Activated CD8-positive, alpha-beta T cell treated with anti-CD3 and anti-CD28 coated beads for 36 hours (primary cell): ENCODE results near the gene GOLPH3L. TPM values are rescaled to one million over a fixed set of nuclear protein-coding genes. Genes with fewer than 3 reads are reported as not detected.
"Not testable (repeated sequence)": the region's sequence is repeated elsewhere in the genome, so short reads cannot be mapped to it uniquely, and the experiment has no call there.

Experiments used
- ATAC-seq: fragments of 200-7000 bp; cut with Tn5 transposase; one replicate; pipeline ENCODE4 v1.10.0; 2021; ENCODE audit warnings: mild to moderate bottlenecking, moderate library complexity
- CTCF ChIA-PET: fragments of 350-600 bp; sonication (Branson Sonifier 250); formaldehyde crosslinking; loops from one replicate; lab custom pipeline; 2021; ENCODE audit warnings: antibody characterized with exemption; lab: Charles Lee
- POLR2A ChIA-PET: fragments of 350-600 bp; sonication (Branson Sonifier 250); formaldehyde crosslinking; loops from one replicate; lab custom pipeline; 2021; ENCODE audit warnings: antibody characterized with exemption; lab: Charles Lee
- DNase-seq: peaks from one replicate; pipeline ENCODE4 v3.0.0-alpha.2; 2020
- H3K27ac Mint-ChIP-seq: one replicate; pipeline ENCODE4 v1.8.0; 2021; ENCODE audit warnings: mild to moderate bottlenecking, mixed read lengths
- H3K27me3 Mint-ChIP-seq: one replicate; pipeline ENCODE4 v1.8.0; 2021; ENCODE audit warnings: mixed read lengths
- H3K36me3 Mint-ChIP-seq: one replicate; pipeline ENCODE4 v1.8.0; 2021; ENCODE audit warnings: low read depth, mixed read lengths
- H3K4me1 Mint-ChIP-seq: one replicate; pipeline ENCODE4 v1.8.0; 2021; ENCODE audit warnings: low read depth, mixed read lengths
- H3K4me3 Mint-ChIP-seq: one replicate; pipeline ENCODE4 v1.8.0; 2021; ENCODE audit warnings: mild to moderate bottlenecking, moderate library complexity, mixed read lengths
- H3K9me3 Mint-ChIP-seq: one replicate; pipeline ENCODE4 v1.8.0; 2021; ENCODE audit warnings: mixed read lengths
- intact Hi-C: fragments of 100-400 bp; cut with micrococcal nuclease; formaldehyde crosslinking; loops from one replicate; pipeline ENCODE4 v1.10.0; 2022
- total RNA-seq, 2 experiments: library from RNA; stranded (reverse); gene quantifications; one replicate each; pipeline ENCODE4 v1.2.3, GENCODE V29; 2021
- TF ChIP-seq, protein P1 (sequence below): fragments of 200-600 bp; IDR thresholded peaks from one replicate; pipeline ENCODE4 v1.8.0; 2022; ENCODE audit warnings: antibody characterized with exemption, mild to moderate bottlenecking

The GOLPH3L gene
- total RNA-seq, 2 experiments from 2014 or later, result 15.8 to 16.9 TPM

- Mint-ChIP-seq H3K4me1 (peaks cover 4% of the 10 kb centered on the region), H3K27me3 (no peaks in the 10 kb centered on the region), H3K4me3 (no peak overlapping the region), H3K27ac (no peak overlapping the region), H3K36me3 (peaks cover 7% of the 10 kb centered on the region), H3K9me3 (no peaks in the 10 kb centered on the region)
- ATAC-seq, result no peak
- intact Hi-C loops, result no loop called here
- TF ChIP-seq, protein P1, sequence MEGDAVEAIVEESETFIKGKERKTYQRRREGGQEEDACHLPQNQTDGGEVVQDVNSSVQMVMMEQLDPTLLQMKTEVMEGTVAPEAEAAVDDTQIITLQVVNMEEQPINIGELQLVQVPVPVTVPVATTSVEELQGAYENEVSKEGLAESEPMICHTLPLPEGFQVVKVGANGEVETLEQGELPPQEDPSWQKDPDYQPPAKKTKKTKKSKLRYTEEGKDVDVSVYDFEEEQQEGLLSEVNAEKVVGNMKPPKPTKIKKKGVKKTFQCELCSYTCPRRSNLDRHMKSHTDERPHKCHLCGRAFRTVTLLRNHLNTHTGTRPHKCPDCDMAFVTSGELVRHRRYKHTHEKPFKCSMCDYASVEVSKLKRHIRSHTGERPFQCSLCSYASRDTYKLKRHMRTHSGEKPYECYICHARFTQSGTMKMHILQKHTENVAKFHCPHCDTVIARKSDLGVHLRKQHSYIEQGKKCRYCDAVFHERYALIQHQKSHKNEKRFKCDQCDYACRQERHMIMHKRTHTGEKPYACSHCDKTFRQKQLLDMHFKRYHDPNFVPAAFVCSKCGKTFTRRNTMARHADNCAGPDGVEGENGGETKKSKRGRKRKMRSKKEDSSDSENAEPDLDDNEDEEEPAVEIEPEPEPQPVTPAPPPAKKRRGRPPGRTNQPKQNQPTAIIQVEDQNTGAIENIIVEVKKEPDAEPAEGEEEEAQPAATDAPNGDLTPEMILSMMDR, result no peak
- ChIA-PET CTCF (interaction anchor here (1.4 kb wide), 1 partner anchor 102 kb away, joined by 4 read pairs; no protein-coding TSS in a partner anchor), POLR2A (interaction anchor here (0.9 kb wide), 1 partner anchor 83 kb away, joined by 3 read pairs; no protein-coding TSS in a partner anchor)
- no peak for DNase-seq
Measured at GRCh38 chr1:150663321-150663720, 33.6 kb downstream of the GOLPH3L start.

- ATAC-seq, result no peak
- CTCF ChIA-PET, result interaction anchor here (1.4 kb wide), 1 partner anchor 102 kb away, joined by 4 read pairs; no protein-coding TSS in a partner anchor
- H3K27ac Mint-ChIP-seq, result no peak overlapping the region
Measured at GRCh38 chr1:150662811-150663210, 34.1 kb downstream of the GOLPH3L start.

GRCh38 chr1:150661156-150661555, 35.8 kb downstream of the GOLPH3L start:
- TF ChIP-seq, protein P1, result no peak
- DNase-seq, result no peak
- no peaks in the 10 kb centered on the region for H3K27me3 Mint-ChIP-seq
- no peaks in the 10 kb centered on the region for H3K9me3 Mint-ChIP-seq
- no peak overlapping the region for H3K27ac Mint-ChIP-seq
- ChIA-PET CTCF (no interaction called here), POLR2A (no interaction called here)
- peaks cover 4% of the 10 kb centered on the region for H3K4me1 Mint-ChIP-seq
- ATAC-seq, result no peak
- peaks cover 6% of the 10 kb centered on the region for H3K36me3 Mint-ChIP-seq
- no peak overlapping the region for H3K4me3 Mint-ChIP-seq
- intact Hi-C loops, result no loop called here

More at GRCh38 chr1:150662811-150663210, 34.1 kb downstream of the GOLPH3L start:
- no peaks in the 10 kb centered on the region for H3K9me3 Mint-ChIP-seq
- intact Hi-C loops, result no loop called here
- peaks cover 4% of the 10 kb centered on the region for H3K4me1 Mint-ChIP-seq
- TF ChIP-seq, protein P1, result no peak
- POLR2A ChIA-PET, result no interaction called here
- H3K36me3 Mint-ChIP-seq, result peaks cover 7% of the 10 kb centered on the region
- no peak for DNase-seq
- H3K27me3 Mint-ChIP-seq, result no peaks in the 10 kb centered on the region
- no peak overlapping the region for H3K4me3 Mint-ChIP-seq

DNA sequence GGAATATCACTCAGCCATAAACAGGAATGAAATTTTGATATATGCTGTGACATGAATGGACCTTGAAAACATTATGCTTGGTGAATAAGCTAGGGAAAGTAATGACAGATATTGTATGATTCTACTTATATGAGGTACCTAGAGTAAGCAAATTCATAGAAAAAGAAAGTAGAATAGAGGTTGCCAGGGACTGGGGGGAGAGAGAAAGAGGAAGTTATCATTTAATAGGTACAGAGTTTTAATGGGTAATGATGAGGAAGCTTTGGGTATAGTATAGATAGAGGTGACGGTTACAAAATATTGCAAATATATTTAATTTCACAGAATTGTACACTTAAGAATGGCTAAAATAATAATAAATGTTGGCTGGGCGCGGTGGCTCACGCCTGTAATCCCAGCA, 36.4 kb downstream of the GOLPH3L start:
- no peaks in the 10 kb centered on the region for H3K27me3 Mint-ChIP-seq
- ATAC-seq, result no peak
- no peaks in the 10 kb centered on the region for H3K9me3 Mint-ChIP-seq
- peaks cover 4% of the 10 kb centered on the region for H3K4me1 Mint-ChIP-seq
- no peak for DNase-seq
- H3K4me3 Mint-ChIP-seq, result no peak overlapping the region
- TF ChIP-seq, protein P1, result no peak
- peaks cover 6% of the 10 kb centered on the region for H3K36me3 Mint-ChIP-seq
- intact Hi-C loops, result no loop called here
- POLR2A ChIA-PET, result no interaction called here
- CTCF ChIA-PET, result no interaction called here
- H3K27ac Mint-ChIP-seq, result no peak overlapping the region

DNA sequence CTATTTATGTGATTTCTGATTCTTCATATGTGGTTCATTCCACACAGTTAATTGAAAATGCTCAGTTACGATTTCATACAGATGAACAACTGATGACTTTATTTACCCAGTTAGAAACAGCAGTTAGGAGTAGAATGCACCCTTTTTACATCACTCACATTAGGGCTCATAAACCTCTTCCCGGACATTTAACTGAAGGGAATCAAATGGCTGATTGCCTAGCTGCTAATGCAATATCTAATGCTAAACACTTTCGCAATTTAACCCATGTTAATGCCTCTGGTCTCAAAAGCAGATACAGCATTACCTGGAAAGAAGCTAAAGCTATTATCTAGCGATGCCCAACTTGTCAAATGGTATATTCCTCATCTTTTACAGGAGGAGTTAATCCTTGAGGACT, 39.9 kb downstream of the GOLPH3L start:
- ATAC-seq, intact Hi-C loops, POLR2A ChIA-PET, H3K4me1 Mint-ChIP-seq, H3K9me3 Mint-ChIP-seq, H3K4me3 Mint-ChIP-seq, DNase-seq, H3K27me3 Mint-ChIP-seq, H3K36me3 Mint-ChIP-seq, H3K27ac Mint-ChIP-seq: not testable (repeated sequence)
- CTCF ChIA-PET, result interaction anchor here (1.6 kb wide), 1 partner anchor 9 kb away, joined by 5 read pairs; no protein-coding TSS in a partner anchor

DNA sequence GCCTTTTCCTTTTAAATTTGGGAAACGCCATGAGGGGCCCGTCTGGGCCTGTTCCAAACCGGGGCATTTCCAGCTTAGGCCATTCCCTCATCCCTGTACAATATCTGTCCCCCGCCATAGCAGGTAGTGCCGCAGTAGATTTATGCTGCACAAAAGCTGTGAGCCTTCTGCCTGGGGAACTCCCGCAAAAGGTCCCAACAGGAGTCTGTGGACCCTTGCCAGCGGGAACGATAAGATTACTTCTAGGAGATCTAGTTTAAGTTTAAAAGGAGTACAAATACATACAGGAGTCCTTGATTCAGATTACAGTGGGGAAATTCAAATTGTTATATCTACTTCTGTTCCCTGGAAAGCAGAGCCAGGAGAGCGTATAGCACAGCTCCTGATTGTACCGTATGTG, 42.3 kb downstream of the GOLPH3L start:
- CTCF ChIA-PET, DNase-seq, H3K27me3 Mint-ChIP-seq, H3K4me1 Mint-ChIP-seq, H3K9me3 Mint-ChIP-seq, intact Hi-C loops, H3K36me3 Mint-ChIP-seq, ATAC-seq, H3K27ac Mint-ChIP-seq, H3K4me3 Mint-ChIP-seq: not testable (repeated sequence)
- POLR2A ChIA-PET, result interaction anchor here (1.0 to 1.3 kb wide), 2 partner anchors 91 to 94 kb away, joined by 3 read pairs; no protein-coding TSS in a partner anchor
